ENCODE measurements around the gene CNNM1. TPM values are rescaled to one million over a fixed set of nuclear protein-coding genes. Genes with fewer than 3 reads are reported as not detected.

Gene CNNM1
- total RNA-seq, 1 experiment from 2014 or later, result not detected

DNA sequence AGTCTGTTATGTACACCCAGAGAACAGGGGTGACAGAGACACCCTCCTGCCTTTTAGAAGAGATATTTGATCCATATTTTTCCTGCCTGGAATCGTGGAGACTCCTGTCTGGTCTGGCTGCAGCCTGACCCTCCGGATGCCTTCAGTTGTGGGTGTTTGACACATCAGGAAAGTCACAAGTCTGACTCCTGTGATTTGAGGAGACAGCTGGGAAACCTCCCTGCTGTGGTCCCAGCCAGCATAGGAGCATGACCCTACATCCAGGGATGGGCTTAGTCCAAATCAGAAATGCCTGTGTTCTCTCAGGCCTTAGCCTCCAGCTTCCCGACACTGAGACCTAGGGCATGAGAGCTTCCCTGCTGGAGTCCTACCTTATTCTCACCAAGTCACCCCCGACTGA is 57.9 kb downstream of the CNNM1 start:
- Histone ChIP-seq H3K27ac (no peak overlapping the region), H3K27me3 (ENCODE audit: insufficient read depth, low read depth) (no peaks in the 10 kb centered on the region), H3K9me3 (ENCODE audit: insufficient read depth, low read depth) (no peaks in the 10 kb centered on the region), H3K79me2 (ENCODE audit: low read depth) (no peaks in the 10 kb centered on the region), H3F3A (ENCODE audit: insufficient read depth, low read depth) (no peaks in the 10 kb centered on the region), H3K36me3 (ENCODE audit: low read depth) (no peaks in the 10 kb centered on the region), H3K4me1 (replicated peaks; ENCODE audit: insufficient read depth) (peaks cover 4% of the 10 kb centered on the region; the same call in 1 of the 2 replicates), H3K4me3 (no peak overlapping the region), H2AFZ (no peak overlapping the region), H3K4me2 (no peak overlapping the region), H3K9me2 (ENCODE audit: insufficient read depth) (no peaks in the 10 kb centered on the region), H4K20me1 (ENCODE audit: insufficient read depth) (no peaks in the 10 kb centered on the region)
- TF ChIP-seq, protein P1, sequence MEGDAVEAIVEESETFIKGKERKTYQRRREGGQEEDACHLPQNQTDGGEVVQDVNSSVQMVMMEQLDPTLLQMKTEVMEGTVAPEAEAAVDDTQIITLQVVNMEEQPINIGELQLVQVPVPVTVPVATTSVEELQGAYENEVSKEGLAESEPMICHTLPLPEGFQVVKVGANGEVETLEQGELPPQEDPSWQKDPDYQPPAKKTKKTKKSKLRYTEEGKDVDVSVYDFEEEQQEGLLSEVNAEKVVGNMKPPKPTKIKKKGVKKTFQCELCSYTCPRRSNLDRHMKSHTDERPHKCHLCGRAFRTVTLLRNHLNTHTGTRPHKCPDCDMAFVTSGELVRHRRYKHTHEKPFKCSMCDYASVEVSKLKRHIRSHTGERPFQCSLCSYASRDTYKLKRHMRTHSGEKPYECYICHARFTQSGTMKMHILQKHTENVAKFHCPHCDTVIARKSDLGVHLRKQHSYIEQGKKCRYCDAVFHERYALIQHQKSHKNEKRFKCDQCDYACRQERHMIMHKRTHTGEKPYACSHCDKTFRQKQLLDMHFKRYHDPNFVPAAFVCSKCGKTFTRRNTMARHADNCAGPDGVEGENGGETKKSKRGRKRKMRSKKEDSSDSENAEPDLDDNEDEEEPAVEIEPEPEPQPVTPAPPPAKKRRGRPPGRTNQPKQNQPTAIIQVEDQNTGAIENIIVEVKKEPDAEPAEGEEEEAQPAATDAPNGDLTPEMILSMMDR (conservative IDR thresholded peaks at IDR 0.05), result no peak
- TF ChIP-seq EZH2 (IDR thresholded peaks at IDR 0.05; ENCODE audit: low read depth), result no peak
- DNase-seq, result no peak
- no TSS peak for BruUV-seq (replicated peaks)
- POLR2A ChIA-PET (ENCODE audit: unreplicated experiment), result no interaction called here
- CTCF ChIA-PET, result no interaction called here
- intact Hi-C loops (cut with micrococcal nuclease; ENCODE audit: unreplicated experiment), result no loop called here

DNA sequence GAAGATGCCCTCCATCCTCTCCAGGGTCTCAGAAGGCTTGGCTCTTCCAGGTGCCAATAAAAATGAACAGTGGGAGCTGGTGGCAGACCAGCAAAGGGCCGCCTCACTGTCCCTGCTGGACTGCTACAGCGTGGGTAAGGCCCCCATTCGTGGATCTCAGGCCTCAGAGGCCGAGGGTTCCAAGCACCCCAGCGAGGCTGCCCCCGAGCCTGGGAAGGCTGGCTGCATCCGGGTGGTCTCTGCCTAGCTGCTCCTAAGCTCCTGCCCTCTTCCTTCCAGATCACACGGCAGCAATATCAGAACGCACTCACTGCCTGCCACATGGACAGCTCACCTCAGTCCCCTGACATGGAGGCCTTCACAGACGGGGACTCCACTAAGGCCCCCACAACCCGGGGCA is 58.4 kb downstream of the CNNM1 start:
- H3K9me2 ChIP-seq (ENCODE audit: insufficient read depth), result no peaks in the 10 kb centered on the region
- no peaks in the 10 kb centered on the region for H3F3A ChIP-seq (ENCODE audit: insufficient read depth, low read depth)
- no peak for TF ChIP-seq EZH2 (IDR thresholded peaks at IDR 0.05; ENCODE audit: low read depth)
- TF ChIP-seq, protein P1 (conservative IDR thresholded peaks at IDR 0.05), result no peak
- peaks cover 6% of the 10 kb centered on the region; the same call in 1 of the 2 replicates for H3K4me1 ChIP-seq (replicated peaks; ENCODE audit: insufficient read depth)
- ChIA-PET POLR2A (ENCODE audit: unreplicated experiment) (no interaction called here), CTCF (no interaction called here)
- H3K36me3 ChIP-seq (ENCODE audit: low read depth), result no peaks in the 10 kb centered on the region
- H4K20me1 ChIP-seq (ENCODE audit: insufficient read depth), result no peaks in the 10 kb centered on the region
- no peak overlapping the region for H2AFZ ChIP-seq
- no TSS peak for BruUV-seq (replicated peaks)
- intact Hi-C loops (cut with micrococcal nuclease; ENCODE audit: unreplicated experiment), result no loop called here
- no peak overlapping the region for H3K27ac ChIP-seq
- no peak overlapping the region for H3K4me2 ChIP-seq
- no peaks in the 10 kb centered on the region for H3K79me2 ChIP-seq (ENCODE audit: low read depth)
- H3K9me3 ChIP-seq (ENCODE audit: insufficient read depth, low read depth), result no peaks in the 10 kb centered on the region
- no peak overlapping the region for H3K4me3 ChIP-seq
- no peaks in the 10 kb centered on the region for H3K27me3 ChIP-seq (ENCODE audit: insufficient read depth, low read depth)
- DNase-seq, result no peak

DNA sequence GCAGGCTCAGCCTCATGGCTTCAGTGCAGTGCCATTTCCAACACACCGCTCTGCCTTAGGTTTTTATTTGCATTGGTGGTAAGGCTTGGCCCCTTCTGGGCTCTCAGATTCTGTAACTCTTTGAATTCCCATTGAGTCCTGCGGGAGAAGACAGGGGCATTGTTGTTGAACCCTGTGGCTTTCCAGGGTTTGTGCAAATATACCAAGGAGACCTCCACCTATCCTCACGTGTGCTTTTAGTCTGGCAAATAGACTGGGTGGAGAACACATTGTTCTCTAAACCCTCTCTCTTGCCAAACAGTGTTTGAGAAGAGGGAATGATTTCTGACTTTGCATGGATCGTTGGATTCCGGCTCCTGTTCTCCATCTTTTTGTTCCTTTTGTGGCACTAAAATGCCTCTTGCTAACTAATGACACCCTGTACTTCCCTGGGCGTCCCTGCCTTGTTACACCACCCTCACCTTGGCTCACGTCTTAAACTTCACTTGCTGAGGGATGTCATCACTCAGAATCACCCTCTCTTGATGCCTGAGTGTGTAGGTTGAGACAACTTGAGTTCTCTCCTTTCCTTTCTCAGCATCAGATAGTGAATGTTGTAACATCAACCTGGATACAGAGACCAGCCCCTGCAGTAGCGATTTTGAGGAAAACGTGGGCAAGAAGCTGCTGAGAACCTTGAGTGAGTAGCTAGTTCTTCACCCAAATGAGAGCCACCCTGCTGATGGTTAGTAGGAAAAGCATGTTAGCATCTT is 60.7 kb downstream of the CNNM1 start:
- H3K4me3 ChIP-seq, result no peak overlapping the region
- no peaks in the 10 kb centered on the region for H3K9me3 ChIP-seq (ENCODE audit: insufficient read depth, low read depth)
- H3K27me3 ChIP-seq (ENCODE audit: insufficient read depth, low read depth), result no peaks in the 10 kb centered on the region
- BruUV-seq (replicated peaks), result no TSS peak
- intact Hi-C loops (cut with micrococcal nuclease; ENCODE audit: unreplicated experiment), result loop anchor here (5.0 kb wide), 1 partner anchor 172 kb away; no protein-coding TSS in a partner anchor
- ChIA-PET CTCF (no interaction called here), POLR2A (ENCODE audit: unreplicated experiment) (no interaction called here)
- no peaks in the 10 kb centered on the region for H3K79me2 ChIP-seq (ENCODE audit: low read depth)
- peaks cover 4% of the 10 kb centered on the region; the same call in 1 of the 2 replicates for H3F3A ChIP-seq (ENCODE audit: insufficient read depth, low read depth)
- no peaks in the 10 kb centered on the region for H3K36me3 ChIP-seq (ENCODE audit: low read depth)
- no peak overlapping the region for H3K4me2 ChIP-seq
- no peaks in the 10 kb centered on the region for H3K9me2 ChIP-seq (ENCODE audit: insufficient read depth)
- peaks cover 26% of the 10 kb centered on the region for H3K4me1 ChIP-seq (replicated peaks; ENCODE audit: insufficient read depth)
- no peak for TF ChIP-seq EZH2 (IDR thresholded peaks at IDR 0.05; ENCODE audit: low read depth)
- TF ChIP-seq, protein P1 (conservative IDR thresholded peaks at IDR 0.05), result no peak
- no peak overlapping the region for H3K27ac ChIP-seq
- no peak overlapping the region for H2AFZ ChIP-seq
- H4K20me1 ChIP-seq (ENCODE audit: insufficient read depth), result no peaks in the 10 kb centered on the region
- no peak for DNase-seq
